Measurements from ENCODE around the gene NCKAP1. TPM values are rescaled to one million over a fixed set of nuclear protein-coding genes. Genes with fewer than 3 reads are reported as not detected.

NCKAP1 gene
- total RNA-seq, 1 experiment from 2014 or later = 112 TPM

DNA sequence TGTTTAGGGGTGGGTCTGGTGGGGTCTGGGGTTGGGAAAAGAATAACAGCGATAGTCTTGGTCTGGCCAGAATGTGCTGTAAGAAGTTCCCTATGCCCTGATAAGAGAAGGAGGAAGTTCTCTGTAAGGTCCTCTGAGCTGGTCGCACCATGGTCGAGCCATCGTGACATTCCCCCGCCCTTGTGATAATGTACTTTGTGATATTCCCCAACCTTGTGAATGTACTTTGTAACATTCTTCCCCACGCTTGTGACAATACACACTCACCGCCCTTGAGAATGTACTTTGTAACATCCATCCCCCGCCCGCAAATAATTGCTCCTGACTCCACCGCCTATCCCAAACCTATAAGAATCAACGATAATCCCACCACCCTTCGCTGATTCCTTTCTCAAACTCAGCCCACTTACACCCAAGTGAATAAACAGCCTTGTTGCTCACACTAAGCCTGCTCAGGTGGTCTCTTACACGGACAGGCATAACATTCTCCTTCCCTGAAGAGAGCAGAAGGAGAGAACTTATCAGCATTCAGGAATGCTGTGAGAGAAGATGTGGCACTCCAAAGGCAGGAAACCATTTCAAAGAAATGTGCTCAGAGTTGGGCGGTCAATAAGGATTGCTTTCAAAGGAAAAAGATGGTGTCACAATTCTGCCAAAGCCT, 22.4 kb upstream of the NCKAP1 start:
- H4K91ac ChIP-seq (ENCODE audit: insufficient read length, low read depth, low read length) = no peak overlapping the region
- peaks cover 8 to 9% of the 10 kb centered on the region in 2 experiments; a peak in 2 of 4 replicates for H3K4me1 Mint-ChIP-seq
- H3K23me2 ChIP-seq (ENCODE audit: insufficient read length, low read depth, low read length, poor library complexity, severe bottlenecking) = no peaks in the 10 kb centered on the region
- H3K36me3 Mint-ChIP-seq (ENCODE audit: insufficient read depth in 1 of 3, low read depth in 3 of 3) = no peaks in the 10 kb centered on the region
- H3K18ac ChIP-seq (ENCODE audit: insufficient read length, low read depth, low read length) = no peak overlapping the region
- H3K4ac ChIP-seq (ENCODE audit: low read depth, low read length) = no peak overlapping the region
- H4K5ac ChIP-seq (ENCODE audit: insufficient read length, low read depth, low read length) = no peak overlapping the region
- peaks cover 5% of the 10 kb centered on the region; the same call in 1 of the 2 replicates for H3K4me1 ChIP-seq (ENCODE audit: insufficient read depth, low read length)
- H3K9ac ChIP-seq (ENCODE audit: extremely low read depth, insufficient read length, low read length) = no peak overlapping the region
- no peak overlapping the region for H3K56ac ChIP-seq (ENCODE audit: insufficient read length, low read depth, low read length)
- H3K27ac ChIP-seq (ENCODE audit: insufficient read length, low read depth, low read length) = no peak overlapping the region
- no peak overlapping the region for H2AK5ac ChIP-seq (ENCODE audit: insufficient read length, low read length)
- no peaks in the 10 kb centered on the region for H3K9me3 Mint-ChIP-seq
- no peaks in the 10 kb centered on the region for H3K79me2 ChIP-seq (ENCODE audit: insufficient read depth, low read length)
- H3K14ac ChIP-seq (ENCODE audit: insufficient read depth, low read length) = no peak overlapping the region
- H4K8ac ChIP-seq (replicated peaks; ENCODE audit: insufficient read length, low read depth, low read length) = no peak overlapping the region
- H2BK5ac ChIP-seq (ENCODE audit: insufficient read length, low read length) = no peak overlapping the region
- H2BK15ac ChIP-seq (ENCODE audit: low read depth, low read length) = no peak overlapping the region
- H2BK12ac ChIP-seq (ENCODE audit: insufficient read length, low read depth, low read length) = no peak overlapping the region
- no peaks in the 10 kb centered on the region for H3K27me3 ChIP-seq (ENCODE audit: insufficient read depth, low read length)
- H2AFZ ChIP-seq (ENCODE audit: low read length) = no peak overlapping the region
- DNase-seq = no peak
- no peaks in the 10 kb centered on the region for H3K9me3 ChIP-seq (ENCODE audit: control insufficient read depth, low read depth, low read length)
- H3K4me2 ChIP-seq (ENCODE audit: insufficient read depth, insufficient read length, low read length) = no peak overlapping the region
- no CpG with 5 or more reads among the region's 14 CpGs for WGBS (ENCODE audit: extremely low coverage, insufficient read length, low lambda C conversion rate)
- H3K4me3 Mint-ChIP-seq = no peak overlapping the region
- no peak overlapping the region for H2BK120ac ChIP-seq (ENCODE audit: low read depth, low read length, poor library complexity, severe bottlenecking)
- TF ChIP-seq CTCF (conservative IDR thresholded peaks at IDR 0.05) = no peak
- H2BK20ac ChIP-seq (ENCODE audit: low read depth, low read length, poor library complexity, severe bottlenecking) = no peak overlapping the region
- no peaks in the 10 kb centered on the region for H3K79me1 ChIP-seq (ENCODE audit: insufficient read depth, low read depth, low read length, poor library complexity, severe bottlenecking)
- no peaks in the 10 kb centered on the region for H4K20me1 ChIP-seq (ENCODE audit: control insufficient read depth, insufficient read depth, insufficient read length)
- no peaks in the 10 kb centered on the region; the same call in 1 of the 2 replicates for H3K27me3 Mint-ChIP-seq (ENCODE audit: low read depth)
- no peak overlapping the region for H3K23ac ChIP-seq (ENCODE audit: insufficient read length, low read depth, low read length)
- no peak overlapping the region for H3K27ac Mint-ChIP-seq
- no peak overlapping the region for H3T11ph ChIP-seq (ENCODE audit: low read length)

Measured in H9 (cell line).